ENCODE data around the gene PMVK. TPM values are rescaled to one million over a fixed set of nuclear protein-coding genes. Genes with fewer than 3 reads are reported as not detected.

PMVK gene
- total RNA-seq, 1 experiment from 2014 or later, result 42.2 TPM

DNA sequence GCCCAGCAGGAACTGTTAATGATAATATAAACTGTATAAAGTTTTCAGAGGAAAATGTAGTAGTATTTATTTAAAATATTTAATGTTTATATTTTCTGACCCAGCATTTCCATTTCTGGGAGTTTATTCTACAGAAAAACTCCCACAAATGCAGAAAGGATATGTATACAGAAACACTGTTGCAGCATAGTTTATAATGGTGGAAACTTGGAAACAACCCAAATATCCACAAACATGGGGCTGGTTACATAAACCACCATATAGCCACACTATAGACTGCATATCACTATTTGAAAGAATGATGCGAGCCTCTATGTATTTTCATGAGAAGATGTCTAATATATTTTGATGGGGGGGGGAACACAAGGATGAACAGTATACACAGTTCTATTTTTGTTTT is 34.9 kb downstream of the PMVK start:
- in situ Hi-C loops (cut with HindIII; ENCODE audit: low pct_unique_long_range_greater_than_20kb, low sequenced_read_pairs), result no loop called here
- intact Hi-C loops (cut with micrococcal nuclease; ENCODE audit: unreplicated experiment), result no loop called here
- CTCF ChIA-PET, result no interaction called here
- ATAC-seq (no peak), DNase-seq (ENCODE audit: low read depth, low spot score) (no peak)
- Histone ChIP-seq H3K9me3 (ENCODE audit: control insufficient read depth, insufficient read depth, low read depth, low read length) (no peaks in the 10 kb centered on the region), H3K4me3 (ENCODE audit: low read depth in 2 of 2, low read length in 2 of 2) (no peak overlapping the region), H3K27me3 (ENCODE audit: control insufficient read depth, insufficient read depth, low read length) (no peaks in the 10 kb centered on the region), H3K36me3 (ENCODE audit: control insufficient read depth, insufficient read depth, low read length) (no peaks in the 10 kb centered on the region), H3K4me1 (ENCODE audit: control insufficient read depth, insufficient read depth, low read length) (no peaks in the 10 kb centered on the region), H3K27ac (ENCODE audit: low read length) (no peak overlapping the region)
- no TSS peak for BruUV-seq (replicated peaks)
- TF ChIP-seq POLR2AphosphoS5 (IDR thresholded peaks at IDR 0.05; ENCODE audit: low read depth, low read length) (no peak), TCF7L2 (IDR thresholded peaks at IDR 0.05; ENCODE audit: low read depth, low read length) (no peak), SIN3A (IDR thresholded peaks at IDR 0.05; ENCODE audit: borderline replicate concordance, insufficient read depth, low read depth, low read length) (no peak)
- TF ChIP-seq, protein P1, sequence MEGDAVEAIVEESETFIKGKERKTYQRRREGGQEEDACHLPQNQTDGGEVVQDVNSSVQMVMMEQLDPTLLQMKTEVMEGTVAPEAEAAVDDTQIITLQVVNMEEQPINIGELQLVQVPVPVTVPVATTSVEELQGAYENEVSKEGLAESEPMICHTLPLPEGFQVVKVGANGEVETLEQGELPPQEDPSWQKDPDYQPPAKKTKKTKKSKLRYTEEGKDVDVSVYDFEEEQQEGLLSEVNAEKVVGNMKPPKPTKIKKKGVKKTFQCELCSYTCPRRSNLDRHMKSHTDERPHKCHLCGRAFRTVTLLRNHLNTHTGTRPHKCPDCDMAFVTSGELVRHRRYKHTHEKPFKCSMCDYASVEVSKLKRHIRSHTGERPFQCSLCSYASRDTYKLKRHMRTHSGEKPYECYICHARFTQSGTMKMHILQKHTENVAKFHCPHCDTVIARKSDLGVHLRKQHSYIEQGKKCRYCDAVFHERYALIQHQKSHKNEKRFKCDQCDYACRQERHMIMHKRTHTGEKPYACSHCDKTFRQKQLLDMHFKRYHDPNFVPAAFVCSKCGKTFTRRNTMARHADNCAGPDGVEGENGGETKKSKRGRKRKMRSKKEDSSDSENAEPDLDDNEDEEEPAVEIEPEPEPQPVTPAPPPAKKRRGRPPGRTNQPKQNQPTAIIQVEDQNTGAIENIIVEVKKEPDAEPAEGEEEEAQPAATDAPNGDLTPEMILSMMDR (IDR thresholded peaks at IDR 0.05), result no peak
- TF ChIP-seq, protein P2, sequence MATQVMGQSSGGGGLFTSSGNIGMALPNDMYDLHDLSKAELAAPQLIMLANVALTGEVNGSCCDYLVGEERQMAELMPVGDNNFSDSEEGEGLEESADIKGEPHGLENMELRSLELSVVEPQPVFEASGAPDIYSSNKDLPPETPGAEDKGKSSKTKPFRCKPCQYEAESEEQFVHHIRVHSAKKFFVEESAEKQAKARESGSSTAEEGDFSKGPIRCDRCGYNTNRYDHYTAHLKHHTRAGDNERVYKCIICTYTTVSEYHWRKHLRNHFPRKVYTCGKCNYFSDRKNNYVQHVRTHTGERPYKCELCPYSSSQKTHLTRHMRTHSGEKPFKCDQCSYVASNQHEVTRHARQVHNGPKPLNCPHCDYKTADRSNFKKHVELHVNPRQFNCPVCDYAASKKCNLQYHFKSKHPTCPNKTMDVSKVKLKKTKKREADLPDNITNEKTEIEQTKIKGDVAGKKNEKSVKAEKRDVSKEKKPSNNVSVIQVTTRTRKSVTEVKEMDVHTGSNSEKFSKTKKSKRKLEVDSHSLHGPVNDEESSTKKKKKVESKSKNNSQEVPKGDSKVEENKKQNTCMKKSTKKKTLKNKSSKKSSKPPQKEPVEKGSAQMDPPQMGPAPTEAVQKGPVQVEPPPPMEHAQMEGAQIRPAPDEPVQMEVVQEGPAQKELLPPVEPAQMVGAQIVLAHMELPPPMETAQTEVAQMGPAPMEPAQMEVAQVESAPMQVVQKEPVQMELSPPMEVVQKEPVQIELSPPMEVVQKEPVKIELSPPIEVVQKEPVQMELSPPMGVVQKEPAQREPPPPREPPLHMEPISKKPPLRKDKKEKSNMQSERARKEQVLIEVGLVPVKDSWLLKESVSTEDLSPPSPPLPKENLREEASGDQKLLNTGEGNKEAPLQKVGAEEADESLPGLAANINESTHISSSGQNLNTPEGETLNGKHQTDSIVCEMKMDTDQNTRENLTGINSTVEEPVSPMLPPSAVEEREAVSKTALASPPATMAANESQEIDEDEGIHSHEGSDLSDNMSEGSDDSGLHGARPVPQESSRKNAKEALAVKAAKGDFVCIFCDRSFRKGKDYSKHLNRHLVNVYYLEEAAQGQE (IDR thresholded peaks at IDR 0.05; ENCODE audit: insufficient read depth in 1 of 2, low read depth in 2 of 2, low read length in 1 of 2), result no peak
- POLR2A ChIA-PET, result no interaction called here

DNA sequence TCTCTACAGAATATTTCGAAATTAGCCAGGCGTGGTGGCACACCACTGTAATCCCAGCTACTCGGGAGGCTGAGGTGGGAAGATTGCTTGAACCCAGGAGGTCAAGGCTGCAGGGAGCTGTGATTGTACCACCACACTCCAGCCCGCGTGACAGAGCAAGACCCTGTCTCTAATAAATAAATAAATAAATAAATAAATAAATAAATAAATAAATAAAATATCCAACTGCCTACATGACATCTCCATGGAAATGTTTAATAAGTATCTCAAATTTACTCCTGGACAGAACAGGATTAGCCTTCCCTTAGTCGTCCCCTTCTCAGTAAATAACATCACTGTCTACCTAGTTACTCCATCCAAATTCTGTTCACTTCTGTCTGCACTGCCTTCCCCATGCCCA is 37.5 kb downstream of the PMVK start:
- no peaks in the 10 kb centered on the region for H3K9me3 ChIP-seq (ENCODE audit: control insufficient read depth, insufficient read depth, low read depth, low read length)
- in situ Hi-C loops (cut with HindIII; ENCODE audit: low pct_unique_long_range_greater_than_20kb, low sequenced_read_pairs), result no loop called here
- DNase-seq (ENCODE audit: low read depth, low spot score) (no peak), ATAC-seq (no peak)
- H3K27me3 ChIP-seq (ENCODE audit: control insufficient read depth, insufficient read depth, low read length), result no peaks in the 10 kb centered on the region; the same call in 1 of the 2 replicates
- intact Hi-C loops (cut with micrococcal nuclease; ENCODE audit: unreplicated experiment), result no loop called here
- no peak overlapping the region for H3K4me3 ChIP-seq (ENCODE audit: low read depth in 2 of 2, low read length in 2 of 2)
- POLR2A ChIA-PET, result no interaction called here
- BruUV-seq (replicated peaks), result no TSS peak
- H3K36me3 ChIP-seq (ENCODE audit: control insufficient read depth, insufficient read depth, low read length), result no peaks in the 10 kb centered on the region
- H3K4me1 ChIP-seq (ENCODE audit: control insufficient read depth, insufficient read depth, low read length), result no peaks in the 10 kb centered on the region
- TF ChIP-seq SIN3A (IDR thresholded peaks at IDR 0.05; ENCODE audit: borderline replicate concordance, insufficient read depth, low read depth, low read length) (no peak), POLR2AphosphoS5 (IDR thresholded peaks at IDR 0.05; ENCODE audit: low read depth, low read length) (no peak), TCF7L2 (IDR thresholded peaks at IDR 0.05; ENCODE audit: low read depth, low read length) (no peak)
- TF ChIP-seq, protein P2 (IDR thresholded peaks at IDR 0.05; ENCODE audit: insufficient read depth in 1 of 2, low read depth in 2 of 2, low read length in 1 of 2), result no peak
- TF ChIP-seq, protein P1 (IDR thresholded peaks at IDR 0.05), result no peak
- no peak overlapping the region for H3K27ac ChIP-seq (ENCODE audit: low read length)
- CTCF ChIA-PET, result no interaction called here
